MCF 10A (cell line): ENCODE results near the gene C9orf152. TPM values are rescaled to one million over a fixed set of nuclear protein-coding genes. Genes with fewer than 3 reads are reported as not detected.
"Not testable (repeated sequence)": the region's sequence is repeated elsewhere in the genome, so short reads cannot be mapped to it uniquely, and the experiment has no call there.

ENCODE experiments used
- BruUV-seq: library from RNA; stranded (reverse); fragments of 400-500 nt; replicated peaks from 2 replicates; lab custom pipeline; 2021; lab: Mats Ljungman, UMichigan
- CTCF ChIA-PET: fragments of 300-600 bp; sonication (Branson Sonifier 250); formaldehyde crosslinking; extraction: SDS; loops from one replicate; lab custom pipeline; 2021; ENCODE audit warnings: antibody characterized with exemption, inconsistent platforms; lab: Yijun Ruan, JAX
- POLR2A ChIA-PET: fragments of 300-600, 350-650 bp; sonication (Branson Sonifier 250); formaldehyde crosslinking; extraction: SDS; loops from one replicate; lab custom pipeline; 2020; ENCODE audit warnings: antibody characterized with exemption, inconsistent platforms; lab: Yijun Ruan, JAX
- DNase-seq: peaks from one replicate; pipeline ENCODE4 v3.0.0-alpha.2; 2018; ENCODE audit not compliant: unreplicated experiment
- H3K27ac Mint-ChIP-seq: one replicate; pipeline ENCODE4 v1.8.0; 2022; ENCODE audit warnings: mild to moderate bottlenecking, low read depth, mixed read lengths; ENCODE audit not compliant: unreplicated experiment
- H3K27me3 Mint-ChIP-seq: one replicate; pipeline ENCODE4 v1.8.0; 2022; ENCODE audit warnings: mixed read lengths; ENCODE audit not compliant: insufficient read depth, unreplicated experiment
- H3K36me3 Mint-ChIP-seq: one replicate; pipeline ENCODE4 v1.8.0; 2022; ENCODE audit warnings: mild to moderate bottlenecking, moderate library complexity, mixed read lengths; ENCODE audit not compliant: insufficient read depth, unreplicated experiment
- H3K4me1 Mint-ChIP-seq: one replicate; pipeline ENCODE4 v1.8.0; 2022; ENCODE audit warnings: mixed read lengths; ENCODE audit not compliant: insufficient read depth, unreplicated experiment
- H3K4me3 Mint-ChIP-seq: one replicate; pipeline ENCODE4 v1.8.0; 2022; ENCODE audit warnings: mild to moderate bottlenecking, moderate library complexity, mixed read lengths; ENCODE audit not compliant: unreplicated experiment
- H3K9me3 Mint-ChIP-seq: one replicate; pipeline ENCODE4 v1.8.0; 2022; ENCODE audit warnings: mixed read lengths; ENCODE audit not compliant: unreplicated experiment
- intact Hi-C: fragments of 100-400 bp; cut with micrococcal nuclease; formaldehyde crosslinking; loops from 2 replicates; pipeline ENCODE4 v1.14.1; 2022
- total RNA-seq: library from RNA; stranded (reverse); gene quantifications from 2 replicates; pipeline ENCODE4 v1.2.3, GENCODE V29; 2022
- TF ChIP-seq, protein P1 (sequence below): fragments of 200-600 bp; IDR thresholded peaks from one replicate; pipeline ENCODE4 v1.8.0; 2022; ENCODE audit warnings: antibody characterized with exemption, mild to moderate bottlenecking; ENCODE audit not compliant: unreplicated experiment

C9orf152 gene
- total RNA-seq, 1 experiment from 2014 or later: not detected

- no peaks in the 10 kb centered on the region for H3K36me3 Mint-ChIP-seq
- ChIA-PET POLR2A (interaction anchor here (0.9 to 2.6 kb wide), 3 partner anchors 22 to 30 kb away, joined by 3 to 10 read pairs (median 8); no protein-coding TSS in a partner anchor), CTCF (interaction anchor here (0.5 to 11.9 kb wide), 4 partner anchors 17 to 1303 kb away, joined by 3 to 276 read pairs (median 4); no protein-coding TSS in a partner anchor)
- no peak overlapping the region for H3K27ac Mint-ChIP-seq
- no TSS peak for BruUV-seq
- no peaks in the 10 kb centered on the region for H3K27me3 Mint-ChIP-seq
- peaks cover 11% of the 10 kb centered on the region for H3K4me1 Mint-ChIP-seq
- H3K4me3 Mint-ChIP-seq: no peak overlapping the region
- intact Hi-C loops: loop anchor here (10.0 kb wide), 1 partner anchor 639 kb away; no protein-coding TSS in a partner anchor
- DNase-seq: peak; percentile 74
- TF ChIP-seq, protein P1, sequence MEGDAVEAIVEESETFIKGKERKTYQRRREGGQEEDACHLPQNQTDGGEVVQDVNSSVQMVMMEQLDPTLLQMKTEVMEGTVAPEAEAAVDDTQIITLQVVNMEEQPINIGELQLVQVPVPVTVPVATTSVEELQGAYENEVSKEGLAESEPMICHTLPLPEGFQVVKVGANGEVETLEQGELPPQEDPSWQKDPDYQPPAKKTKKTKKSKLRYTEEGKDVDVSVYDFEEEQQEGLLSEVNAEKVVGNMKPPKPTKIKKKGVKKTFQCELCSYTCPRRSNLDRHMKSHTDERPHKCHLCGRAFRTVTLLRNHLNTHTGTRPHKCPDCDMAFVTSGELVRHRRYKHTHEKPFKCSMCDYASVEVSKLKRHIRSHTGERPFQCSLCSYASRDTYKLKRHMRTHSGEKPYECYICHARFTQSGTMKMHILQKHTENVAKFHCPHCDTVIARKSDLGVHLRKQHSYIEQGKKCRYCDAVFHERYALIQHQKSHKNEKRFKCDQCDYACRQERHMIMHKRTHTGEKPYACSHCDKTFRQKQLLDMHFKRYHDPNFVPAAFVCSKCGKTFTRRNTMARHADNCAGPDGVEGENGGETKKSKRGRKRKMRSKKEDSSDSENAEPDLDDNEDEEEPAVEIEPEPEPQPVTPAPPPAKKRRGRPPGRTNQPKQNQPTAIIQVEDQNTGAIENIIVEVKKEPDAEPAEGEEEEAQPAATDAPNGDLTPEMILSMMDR: no peak
- H3K9me3 Mint-ChIP-seq: no peaks in the 10 kb centered on the region
These were observed 5.6 kb upstream of the C9orf152 start for GRCh38 chr9:110213413-110214044.

GRCh38 chr9:110207071-110207641 is 803 bp downstream of the C9orf152 start:
- BruUV-seq: no TSS peak
- CTCF ChIA-PET: no interaction called here
- H3K27me3 Mint-ChIP-seq: no peaks in the 10 kb centered on the region
- H3K9me3 Mint-ChIP-seq: no peaks in the 10 kb centered on the region
- no peak for DNase-seq
- POLR2A ChIA-PET: interaction anchor here (1.1 kb wide), 1 partner anchor 9 kb away, joined by 3 read pairs; no protein-coding TSS in a partner anchor
- no peaks in the 10 kb centered on the region for H3K36me3 Mint-ChIP-seq
- no peak overlapping the region for H3K4me3 Mint-ChIP-seq
- intact Hi-C loops: no loop called here
- no peaks in the 10 kb centered on the region for H3K4me1 Mint-ChIP-seq
- TF ChIP-seq, protein P1: no peak
- no peak overlapping the region for H3K27ac Mint-ChIP-seq

DNA sequence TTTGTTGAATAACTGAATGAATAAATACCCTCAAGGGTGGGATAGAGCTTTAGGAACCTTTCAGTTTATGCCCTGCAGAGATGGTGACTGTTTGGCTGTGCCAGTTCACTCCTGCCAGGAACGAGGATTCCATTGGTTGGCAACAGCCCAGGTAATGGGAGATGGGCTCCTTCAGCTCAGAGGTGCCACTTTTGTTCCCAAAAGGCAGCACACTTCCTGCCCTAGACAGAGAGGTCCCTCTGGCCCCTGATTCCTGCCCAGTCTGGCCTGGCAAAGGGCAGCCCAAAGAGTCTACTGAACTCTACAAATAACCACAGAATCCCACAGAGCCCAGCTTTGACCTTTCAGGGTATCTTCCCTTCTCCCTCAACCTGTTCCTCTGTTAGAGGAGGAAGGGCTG is 1.6 kb downstream of the C9orf152 start:
- Mint-ChIP-seq H3K9me3 (no peaks in the 10 kb centered on the region), H3K27me3 (no peaks in the 10 kb centered on the region), H3K36me3 (no peaks in the 10 kb centered on the region), H3K4me3 (no peak overlapping the region), H3K27ac (no peak overlapping the region), H3K4me1 (no peaks in the 10 kb centered on the region)
- BruUV-seq: no TSS peak
- ChIA-PET CTCF (interaction anchor here (1.1 to 3.1 kb wide), 2 partner anchors 10 to 22 kb away, joined by 4 to 15 read pairs; no protein-coding TSS in a partner anchor), POLR2A (no interaction called here)
- intact Hi-C loops: no loop called here
- DNase-seq: peak; percentile 10
- TF ChIP-seq, protein P1: no peak

GRCh38 chr9:110205612-110206011 is 2.3 kb downstream of the C9orf152 start:
- POLR2A ChIA-PET, H3K27me3 Mint-ChIP-seq, DNase-seq, H3K9me3 Mint-ChIP-seq, H3K27ac Mint-ChIP-seq, BruUV-seq, intact Hi-C loops, H3K4me3 Mint-ChIP-seq, H3K4me1 Mint-ChIP-seq, H3K36me3 Mint-ChIP-seq: not testable (repeated sequence)
- CTCF ChIA-PET: interaction anchor here (0.6 to 3.1 kb wide), 3 partner anchors 11 to 147 kb away, joined by 4 to 15 read pairs (median 5); no protein-coding TSS in a partner anchor
